Measurements from ENCODE around the gene CLASP1.

CLASP1 gene

DNA sequence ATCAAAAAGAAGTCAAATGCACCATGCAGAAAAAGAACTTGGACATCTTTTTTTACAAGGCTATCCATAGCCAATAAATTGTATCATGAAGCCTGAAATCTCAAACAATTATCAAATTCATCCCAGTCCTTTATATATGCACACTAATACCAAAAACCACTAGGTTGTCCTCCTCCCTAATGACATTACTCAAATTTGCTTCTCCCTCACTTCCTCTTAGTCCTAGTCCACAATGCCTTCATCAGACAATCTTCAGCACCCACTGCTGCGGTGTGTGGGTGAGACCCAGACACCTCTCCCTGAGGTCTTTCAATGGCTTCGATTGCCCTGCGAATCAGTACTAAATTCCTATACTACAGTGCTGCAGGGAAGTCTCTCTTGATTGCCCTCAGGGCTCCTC is 58.1 kb downstream of the CLASP1 start:
- H3K27ac ChIP-seq, result no peak overlapping the region
- no peak overlapping the region for H3K4me3 ChIP-seq
- DNase-seq (ENCODE audit: low spot score), result no peak
- TF ChIP-seq, protein P1, sequence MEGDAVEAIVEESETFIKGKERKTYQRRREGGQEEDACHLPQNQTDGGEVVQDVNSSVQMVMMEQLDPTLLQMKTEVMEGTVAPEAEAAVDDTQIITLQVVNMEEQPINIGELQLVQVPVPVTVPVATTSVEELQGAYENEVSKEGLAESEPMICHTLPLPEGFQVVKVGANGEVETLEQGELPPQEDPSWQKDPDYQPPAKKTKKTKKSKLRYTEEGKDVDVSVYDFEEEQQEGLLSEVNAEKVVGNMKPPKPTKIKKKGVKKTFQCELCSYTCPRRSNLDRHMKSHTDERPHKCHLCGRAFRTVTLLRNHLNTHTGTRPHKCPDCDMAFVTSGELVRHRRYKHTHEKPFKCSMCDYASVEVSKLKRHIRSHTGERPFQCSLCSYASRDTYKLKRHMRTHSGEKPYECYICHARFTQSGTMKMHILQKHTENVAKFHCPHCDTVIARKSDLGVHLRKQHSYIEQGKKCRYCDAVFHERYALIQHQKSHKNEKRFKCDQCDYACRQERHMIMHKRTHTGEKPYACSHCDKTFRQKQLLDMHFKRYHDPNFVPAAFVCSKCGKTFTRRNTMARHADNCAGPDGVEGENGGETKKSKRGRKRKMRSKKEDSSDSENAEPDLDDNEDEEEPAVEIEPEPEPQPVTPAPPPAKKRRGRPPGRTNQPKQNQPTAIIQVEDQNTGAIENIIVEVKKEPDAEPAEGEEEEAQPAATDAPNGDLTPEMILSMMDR (IDR thresholded peaks at IDR 0.05), result no peak

DNA sequence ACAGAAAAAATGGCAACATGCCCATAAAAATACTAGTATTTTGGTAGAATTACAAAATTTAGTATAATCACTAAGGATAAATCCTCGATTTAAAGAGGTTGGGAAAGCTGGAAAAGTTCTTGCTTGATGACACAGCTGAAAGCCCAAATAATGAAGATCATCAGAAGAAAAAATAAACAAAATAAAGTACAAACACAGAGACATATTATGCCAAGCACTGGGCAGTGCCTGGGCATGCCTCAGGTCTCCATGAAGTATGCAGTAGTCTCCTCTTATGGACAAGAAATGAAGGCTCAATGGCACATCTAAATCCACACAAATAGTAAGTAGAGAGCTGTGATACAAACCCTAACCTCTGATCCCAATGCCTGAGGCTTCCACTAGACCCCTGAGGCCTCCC is 60.9 kb downstream of the CLASP1 start:
- TF ChIP-seq, protein P1 (IDR thresholded peaks at IDR 0.05), result no peak
- no peak for DNase-seq (ENCODE audit: low spot score)
- Histone ChIP-seq H3K27ac (no peak overlapping the region), H3K4me3 (no peak overlapping the region)

DNA sequence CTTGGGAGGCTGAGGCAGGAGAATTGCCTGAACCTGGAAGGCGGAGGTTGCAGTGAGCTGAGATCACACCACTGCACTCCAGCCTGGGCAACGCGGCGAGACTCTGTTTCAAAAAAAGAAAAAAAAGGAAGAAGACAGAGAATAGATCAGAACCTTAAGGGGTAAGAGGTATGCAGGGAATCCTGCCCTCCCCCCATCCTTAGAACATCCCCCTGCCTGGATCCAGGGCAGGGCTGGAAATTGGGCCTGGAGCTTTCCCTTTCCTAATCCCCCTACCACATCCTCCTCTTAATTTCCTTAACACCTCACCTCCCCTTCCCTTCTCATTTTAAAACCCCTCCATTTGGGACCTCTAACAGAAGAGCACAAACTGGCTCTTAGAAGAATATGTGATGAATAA is 62.1 kb downstream of the CLASP1 start:
- no peak for DNase-seq (ENCODE audit: low spot score)
- Histone ChIP-seq H3K4me3 (no peak overlapping the region), H3K27ac (no peak overlapping the region)
- TF ChIP-seq, protein P1 (IDR thresholded peaks at IDR 0.05), result no peak

- Histone ChIP-seq H3K4me3 (no peak overlapping the region), H3K27ac (no peak overlapping the region)
- TF ChIP-seq, protein P1 (IDR thresholded peaks at IDR 0.05), result no peak
- no peak for DNase-seq (ENCODE audit: low spot score)
Measured at GRCh38 chr2:121584741-121585140, 64.5 kb downstream of the CLASP1 start.

GRCh38 chr2:121583555-121583954 is 65.7 kb downstream of the CLASP1 start:
- no peak overlapping the region for H3K27ac ChIP-seq
- DNase-seq (ENCODE audit: low spot score), result no peak
- TF ChIP-seq, protein P1 (IDR thresholded peaks at IDR 0.05), result no peak
- H3K4me3 ChIP-seq, result no peak overlapping the region

GRCh38 chr2:121582272-121582671 is 67.0 kb downstream of the CLASP1 start:
- no peak for DNase-seq (ENCODE audit: low spot score)
- Histone ChIP-seq H3K27ac (no peak overlapping the region), H3K4me3 (no peak overlapping the region)
- TF ChIP-seq, protein P1 (IDR thresholded peaks at IDR 0.05), result no peak

DNA sequence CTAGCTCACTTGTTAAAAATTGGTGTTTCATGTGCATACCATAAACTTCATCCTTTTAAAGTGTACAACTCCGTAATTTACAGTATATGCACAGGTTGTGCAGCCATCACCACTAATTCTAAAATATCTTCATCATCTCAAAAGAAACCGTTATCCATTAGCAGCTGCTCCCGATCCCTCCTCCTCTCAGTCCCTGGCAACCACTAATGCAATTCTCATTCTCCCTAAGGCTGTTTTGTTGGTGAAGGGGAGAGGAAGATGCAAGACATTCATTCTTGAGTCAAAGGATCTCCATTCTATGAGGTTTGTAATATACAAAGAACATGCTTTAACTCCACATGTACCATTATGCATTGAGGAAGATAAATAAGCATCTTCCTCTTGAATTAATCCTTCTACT is 70.0 kb downstream of the CLASP1 start:
- DNase-seq (ENCODE audit: low spot score), result no peak
- Histone ChIP-seq H3K4me3 (no peak overlapping the region), H3K27ac (no peak overlapping the region)
- TF ChIP-seq, protein P1 (IDR thresholded peaks at IDR 0.05), result no peak

Measured in coronary artery (tissue), 2 donors.